ENCODE results near the gene HGFAC. TPM values are rescaled to one million over a fixed set of nuclear protein-coding genes. Genes with fewer than 3 reads are reported as not detected.

HGFAC gene
- total RNA-seq, 8 experiments from 2014 or later = 0.42 to 2.5 (median 1.8) TPM; not detected in 2

DNA sequence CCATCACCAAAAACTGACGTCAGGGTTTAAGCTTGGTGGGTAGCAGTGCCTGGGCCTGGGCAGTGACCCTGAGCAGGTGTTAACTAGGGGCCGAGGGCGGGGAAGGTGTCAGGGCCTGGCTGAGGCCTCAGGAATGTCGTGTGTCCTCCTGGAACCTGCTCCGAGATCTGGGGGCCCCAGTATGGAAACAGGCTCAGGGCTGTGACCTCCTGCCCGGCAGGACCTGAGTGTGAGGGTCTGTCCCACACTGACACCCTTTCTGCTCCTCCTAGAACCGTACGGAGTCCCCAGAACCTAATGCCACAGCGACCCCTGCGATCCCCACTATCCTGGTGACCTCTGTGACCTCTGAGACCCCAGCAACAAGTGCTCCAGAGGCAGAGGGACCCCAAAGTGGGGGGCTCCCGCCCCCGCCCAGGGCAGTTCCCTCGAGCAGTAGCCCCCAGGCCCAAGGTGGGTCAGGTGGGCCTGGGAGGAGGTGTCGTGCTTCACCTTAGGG, 741 bp downstream of the HGFAC start:
- WGBS, 10 experiments = 40 to 93% (median 77%) methylated on average over 1 to 5 of the region's 14 CpGs; no CpG with 5 or more reads in 6 of the 10 experiments
- H3K27ac ChIP-seq = no peak overlapping the region
- no peak for ATAC-seq (replicated peaks in 6 of 8)
- no peaks in the 10 kb centered on the region for H3K4me1 ChIP-seq (replicated peaks in 1 of 2)
- H3K4me3 ChIP-seq = no peak overlapping the region
- in situ Hi-C loops (cut with MboI; ENCODE audit: low pct_unique_long_range_greater_than_20kb in 2 of 9, low sequenced_read_pairs in 9 of 9, unreplicated experiment in 9 of 9) = loop anchor here in 2 of 9 experiments (10.0 to 25.0 kb wide), 2 partner anchors 98 to 105 kb away; no protein-coding TSS in a partner anchor

- H3K4me3 ChIP-seq = no peak overlapping the region
- H3K4me1 ChIP-seq (replicated peaks in 1 of 2) = no peaks in the 10 kb centered on the region
- 40 to 100% methylated on average over 1 of the region's 36 CpGs; no CpG with 5 or more reads in 8 of the 10 experiments for WGBS, 10 experiments
- in situ Hi-C loops (cut with MboI; ENCODE audit: low pct_unique_long_range_greater_than_20kb in 2 of 9, low sequenced_read_pairs in 9 of 9, unreplicated experiment in 9 of 9) = loop anchor here in 2 of 9 experiments (10.0 to 25.0 kb wide), 2 partner anchors 98 to 106 kb away; no protein-coding TSS in a partner anchor
- peak; percentile 49 to 87 (median 70) for ATAC-seq (replicated peaks in 6 of 8)
- no peak overlapping the region for H3K27ac ChIP-seq
Measured at GRCh38 chr4:3442959-3443749, 1.4 kb downstream of the HGFAC start.

DNA sequence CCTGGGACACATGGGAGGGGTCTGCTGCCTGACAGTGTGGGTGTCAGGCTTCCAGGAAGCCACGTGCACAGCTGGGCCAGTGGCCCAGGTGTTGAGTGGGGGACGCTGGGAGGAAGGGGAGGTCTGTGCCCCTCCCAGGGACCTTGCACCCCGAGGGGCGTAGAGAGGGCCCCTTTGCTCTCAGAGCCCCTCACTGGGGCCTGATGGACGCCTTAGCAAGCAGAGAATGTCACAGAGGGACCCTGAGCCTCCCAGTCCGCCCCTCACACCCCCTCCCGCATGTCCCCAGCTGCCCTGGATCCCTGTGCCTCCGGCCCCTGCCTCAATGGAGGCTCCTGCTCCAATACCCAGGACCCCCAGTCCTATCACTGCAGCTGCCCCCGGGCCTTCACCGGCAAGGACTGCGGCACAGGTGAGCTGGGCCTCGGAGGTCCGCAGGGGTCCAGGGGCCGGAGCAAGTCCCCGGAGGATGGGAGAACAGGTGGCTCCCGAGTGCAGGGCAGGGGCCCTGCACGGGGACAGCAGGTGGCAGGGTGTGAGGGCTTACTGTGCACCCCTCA, 2.1 kb downstream of the HGFAC start:
- in situ Hi-C loops (cut with MboI; ENCODE audit: low pct_unique_long_range_greater_than_20kb in 2 of 9, low sequenced_read_pairs in 9 of 9, unreplicated experiment in 9 of 9) = loop anchor here in 2 of 9 experiments (10.0 to 25.0 kb wide), 2 partner anchors 99 to 107 kb away; no protein-coding TSS in a partner anchor
- no peak overlapping the region for H3K4me3 ChIP-seq
- H3K4me1 ChIP-seq (replicated peaks in 1 of 2) = peaks cover 0 to 2% of the 10 kb centered on the region in 2 donors
- H3K27ac ChIP-seq = no peak overlapping the region
- ATAC-seq (replicated peaks in 6 of 8) = peak in 1 of 8 experiments; percentile 5
- 53% methylated on average over 3 of the region's 17 CpGs; no CpG with 5 or more reads in 9 of the 10 experiments for WGBS, 10 experiments

DNA sequence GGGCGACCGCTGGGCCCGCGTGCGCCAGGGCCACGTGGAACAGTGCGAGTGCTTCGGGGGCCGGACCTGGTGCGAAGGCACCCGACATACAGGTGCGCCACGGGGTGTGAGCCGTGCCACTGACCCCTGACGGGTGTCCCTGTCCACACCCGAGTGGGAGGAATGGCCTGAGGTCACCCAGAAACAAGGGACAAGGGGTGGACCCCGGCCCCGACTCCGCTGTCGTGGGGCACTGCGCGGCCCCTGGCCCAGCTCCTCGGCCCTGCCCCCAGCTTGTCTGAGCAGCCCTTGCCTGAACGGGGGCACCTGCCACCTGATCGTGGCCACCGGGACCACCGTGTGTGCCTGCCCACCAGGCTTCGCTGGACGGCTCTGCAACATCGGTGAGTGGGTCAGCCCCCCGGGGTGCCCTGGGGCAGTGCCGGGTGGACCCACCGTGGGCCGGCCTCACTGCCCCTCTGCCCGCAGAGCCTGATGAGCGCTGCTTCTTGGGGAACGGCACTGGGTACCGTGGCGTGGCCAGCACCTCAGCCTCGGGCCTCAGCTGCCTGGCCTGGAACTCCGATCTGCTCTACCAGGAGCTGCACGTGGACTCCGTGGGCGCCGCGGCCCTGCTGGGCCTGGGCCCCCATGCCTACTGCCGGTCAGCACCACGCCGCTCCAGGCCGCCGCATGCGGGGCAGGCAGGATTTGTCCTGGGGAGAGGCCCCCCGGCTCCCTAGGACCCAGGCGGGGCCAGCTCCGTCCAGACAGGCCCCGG, 2.8 kb downstream of the HGFAC start:
- Histone ChIP-seq H3K4me1 (replicated peaks in 1 of 2) (peaks cover 4 to 9% of the 10 kb centered on the region in 2 donors), H3K4me3 (no peak overlapping the region), H3K27ac (no peak overlapping the region)
- no peak for ATAC-seq (replicated peaks in 6 of 8)
- in situ Hi-C loops (cut with MboI; ENCODE audit: low pct_unique_long_range_greater_than_20kb in 2 of 9, low sequenced_read_pairs in 9 of 9, unreplicated experiment in 9 of 9) = loop anchor here in 2 of 9 experiments (10.0 to 25.0 kb wide), 2 partner anchors 100 to 107 kb away; no protein-coding TSS in a partner anchor
- 74 to 100% (median 93%) methylated on average over 1 to 17 of the region's 56 CpGs; no CpG with 5 or more reads in 4 of the 10 experiments for WGBS, 10 experiments

DNA sequence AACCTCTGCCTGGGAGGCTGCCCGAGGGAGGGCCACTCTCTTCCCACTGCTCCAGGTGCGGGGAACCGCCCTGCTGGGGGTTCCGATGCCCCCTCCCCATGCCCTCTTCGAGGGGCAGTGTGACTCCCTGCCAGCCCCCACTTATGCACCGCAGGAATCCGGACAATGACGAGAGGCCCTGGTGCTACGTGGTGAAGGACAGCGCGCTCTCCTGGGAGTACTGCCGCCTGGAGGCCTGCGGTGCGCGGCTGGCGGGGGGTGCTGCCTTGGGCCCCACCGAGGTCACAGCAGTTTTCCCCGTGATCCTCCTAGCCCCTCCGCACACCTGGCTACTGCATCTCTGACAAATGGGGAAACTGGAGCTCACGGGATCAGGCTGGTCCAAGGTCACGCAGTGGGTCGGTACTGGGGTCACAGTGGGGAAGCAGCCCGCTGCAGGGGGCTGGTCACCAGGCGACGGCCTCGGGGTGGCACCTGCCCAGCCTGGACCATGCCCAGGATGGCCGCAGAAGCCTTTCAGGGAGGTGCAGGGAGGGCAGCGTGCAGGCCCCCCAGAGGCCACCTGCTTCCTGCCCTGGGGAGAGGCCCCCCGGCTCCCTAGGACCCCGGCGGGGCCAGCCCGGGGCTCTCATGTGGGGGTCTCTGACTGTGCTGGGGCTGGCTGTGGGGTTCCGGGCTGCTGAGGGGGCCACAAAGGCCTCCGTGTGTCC, 3.5 kb downstream of the HGFAC start:
- in situ Hi-C loops (cut with MboI; ENCODE audit: low pct_unique_long_range_greater_than_20kb in 2 of 9, low sequenced_read_pairs in 9 of 9, unreplicated experiment in 9 of 9) = loop anchor here in 2 of 9 experiments (10.0 to 25.0 kb wide), 2 partner anchors 100 to 108 kb away; no protein-coding TSS in a partner anchor
- Histone ChIP-seq H3K4me1 (replicated peaks in 1 of 2) (peaks cover 8 to 16% of the 10 kb centered on the region in 2 donors), H3K27ac (no peak overlapping the region), H3K4me3 (no peak overlapping the region)
- ATAC-seq (replicated peaks in 6 of 8) = no peak
- 88% methylated on average over 7 of the region's 34 CpGs; no CpG with 5 or more reads in 9 of the 10 experiments for WGBS, 10 experiments

GRCh38 chr4:3445829-3446545, 4.2 kb downstream of the HGFAC start:
- Histone ChIP-seq H3K27ac (no peak overlapping the region), H3K4me3 (no peak overlapping the region), H3K4me1 (replicated peaks in 1 of 2) (peaks cover 8 to 18% of the 10 kb centered on the region in 2 donors)
- ATAC-seq (replicated peaks in 6 of 8) = no peak
- no CpG with 5 or more reads among the region's 34 CpGs for WGBS, 10 experiments
- in situ Hi-C loops (cut with MboI; ENCODE audit: low pct_unique_long_range_greater_than_20kb in 2 of 9, low sequenced_read_pairs in 9 of 9, unreplicated experiment in 9 of 9) = loop anchor here in 2 of 9 experiments (10.0 to 25.0 kb wide), 2 partner anchors 101 to 109 kb away; no protein-coding TSS in a partner anchor

DNA sequence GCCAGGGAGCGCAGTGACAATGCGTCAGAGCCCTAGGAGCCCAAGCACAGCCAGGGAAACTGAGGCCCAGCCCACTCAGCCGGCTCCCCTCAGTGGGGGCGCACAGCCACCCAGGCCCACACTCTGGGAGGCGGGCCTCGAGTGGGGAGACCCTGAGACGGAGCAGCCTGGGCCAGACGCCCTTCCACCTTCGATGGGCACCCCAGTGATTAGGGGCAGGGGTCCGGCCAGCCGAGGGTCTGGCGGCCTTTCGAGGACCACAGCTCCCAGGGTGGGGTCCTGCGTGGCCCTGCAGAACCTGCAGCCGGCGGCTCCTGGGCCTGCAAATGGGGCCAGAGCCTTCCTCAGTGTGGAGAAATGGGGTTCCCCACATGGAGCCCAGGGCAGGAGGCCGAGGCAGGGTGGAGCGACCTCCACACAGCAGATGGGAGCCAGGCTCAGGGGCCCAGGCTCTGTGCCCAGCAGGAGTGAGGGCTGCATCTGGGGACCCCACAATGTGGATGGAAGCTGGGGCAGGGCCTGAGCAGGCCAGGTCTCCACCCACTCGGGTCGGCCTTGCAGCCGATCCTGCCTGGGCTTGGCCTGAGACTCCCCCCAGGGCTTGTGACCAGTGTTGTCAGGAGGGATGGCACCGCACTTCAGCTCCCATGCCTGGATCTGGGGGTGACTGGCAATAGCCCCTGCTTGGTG, 5.0 kb downstream of the HGFAC start:
- ATAC-seq (replicated peaks in 6 of 8) = no peak
- Histone ChIP-seq H3K27ac (no peak overlapping the region), H3K4me3 (no peak overlapping the region), H3K4me1 (replicated peaks in 1 of 2) (peaks cover 8 to 18% of the 10 kb centered on the region in 2 donors)
- in situ Hi-C loops (cut with MboI; ENCODE audit: low pct_unique_long_range_greater_than_20kb in 2 of 9, low sequenced_read_pairs in 9 of 9, unreplicated experiment in 9 of 9) = loop anchor here in 2 of 9 experiments (10.0 to 25.0 kb wide), 2 partner anchors 102 to 109 kb away; no protein-coding TSS in a partner anchor
- 100% methylated on average over 1 of the region's 22 CpGs; no CpG with 5 or more reads in 9 of the 10 experiments for WGBS, 10 experiments

DNA sequence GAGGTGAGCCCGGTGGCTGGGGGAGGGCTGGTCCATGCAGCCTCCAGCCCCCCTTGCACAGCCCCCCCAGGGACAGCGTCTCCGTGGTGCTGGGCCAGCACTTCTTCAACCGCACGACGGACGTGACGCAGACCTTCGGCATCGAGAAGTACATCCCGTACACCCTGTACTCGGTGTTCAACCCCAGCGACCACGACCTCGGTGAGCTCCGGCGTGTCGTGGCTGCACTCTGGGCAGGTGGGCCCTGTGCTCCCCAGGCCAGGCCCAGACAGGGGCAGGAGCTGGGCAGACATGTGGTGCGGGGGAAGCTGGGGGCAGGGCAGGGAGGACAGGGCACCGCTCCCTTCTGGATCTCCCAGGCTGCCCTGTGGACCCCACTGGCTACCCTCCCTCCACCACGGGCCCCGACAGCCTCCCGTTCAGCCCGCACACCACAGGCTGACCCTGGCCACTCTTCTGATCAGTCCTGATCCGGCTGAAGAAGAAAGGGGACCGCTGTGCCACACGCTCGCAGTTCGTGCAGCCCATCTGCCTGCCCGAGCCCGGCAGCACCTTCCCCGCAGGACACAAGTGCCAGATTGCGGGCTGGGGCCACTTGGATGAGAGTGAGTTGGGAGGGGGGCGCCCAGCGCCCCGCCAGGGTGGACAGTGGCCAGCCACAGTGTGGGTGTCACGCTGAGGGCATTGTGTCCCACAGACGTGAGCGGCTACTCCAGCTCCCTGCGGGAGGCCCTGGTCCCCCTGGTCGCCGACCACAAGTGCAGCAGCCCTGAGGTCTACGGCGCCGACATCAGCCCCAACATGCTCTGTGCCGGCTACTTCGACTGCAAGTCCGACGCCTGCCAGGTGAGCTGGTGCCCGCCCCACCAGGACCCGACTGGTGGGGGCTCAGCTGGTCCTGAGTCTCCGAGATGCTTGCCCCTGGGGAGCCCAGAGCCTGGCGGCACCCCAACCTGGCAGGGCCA, 5.9 kb downstream of the HGFAC start:
- in situ Hi-C loops (cut with MboI; ENCODE audit: low pct_unique_long_range_greater_than_20kb in 2 of 9, low sequenced_read_pairs in 9 of 9, unreplicated experiment in 9 of 9) = loop anchor here in 2 of 9 experiments (10.0 to 25.0 kb wide), 2 partner anchors 103 to 110 kb away; no protein-coding TSS in a partner anchor
- WGBS, 10 experiments = 86 to 100% (median 96%) methylated on average over 4 to 13 of the region's 53 CpGs; no CpG with 5 or more reads in 6 of the 10 experiments
- Histone ChIP-seq H3K27ac (no peak overlapping the region), H3K4me1 (replicated peaks in 1 of 2) (peaks cover 8 to 18% of the 10 kb centered on the region in 2 donors), H3K4me3 (no peak overlapping the region)
- no peak for ATAC-seq (replicated peaks in 6 of 8)

GRCh38 chr4:3449047-3449573, 7.3 kb downstream of the HGFAC start:
- in situ Hi-C loops (cut with MboI; ENCODE audit: low pct_unique_long_range_greater_than_20kb in 2 of 9, low sequenced_read_pairs in 9 of 9, unreplicated experiment in 9 of 9) = loop anchor here in 2 of 9 experiments (10.0 to 25.0 kb wide), 2 partner anchors 104 to 112 kb away; no protein-coding TSS in a partner anchor
- 90% methylated on average over 4 of the region's 21 CpGs; no CpG with 5 or more reads in 9 of the 10 experiments for WGBS, 10 experiments
- Histone ChIP-seq H3K27ac (no peak overlapping the region), H3K4me3 (no peak overlapping the region), H3K4me1 (replicated peaks in 1 of 2) (peaks cover 8 to 18% of the 10 kb centered on the region in 2 donors)
- no peak for ATAC-seq (replicated peaks in 6 of 8)

All from motor neuron (in vitro differentiated cells).